Stimulated activated CD4-positive, alpha-beta T cell treated with anti-CD3 and anti-CD28 coated beads, Interleukin-15, amount 100 ng/mL, for 24 hours (primary cell): ENCODE data around the gene RAB4A.
A peak's percentile ranks its signal among the peaks of the same experiment; 100 is the strongest.

Experiments
- DNase-seq: peaks from one replicate; pipeline ENCODE4 v3.0.0-alpha.2; 2020

Gene RAB4A

DNA sequence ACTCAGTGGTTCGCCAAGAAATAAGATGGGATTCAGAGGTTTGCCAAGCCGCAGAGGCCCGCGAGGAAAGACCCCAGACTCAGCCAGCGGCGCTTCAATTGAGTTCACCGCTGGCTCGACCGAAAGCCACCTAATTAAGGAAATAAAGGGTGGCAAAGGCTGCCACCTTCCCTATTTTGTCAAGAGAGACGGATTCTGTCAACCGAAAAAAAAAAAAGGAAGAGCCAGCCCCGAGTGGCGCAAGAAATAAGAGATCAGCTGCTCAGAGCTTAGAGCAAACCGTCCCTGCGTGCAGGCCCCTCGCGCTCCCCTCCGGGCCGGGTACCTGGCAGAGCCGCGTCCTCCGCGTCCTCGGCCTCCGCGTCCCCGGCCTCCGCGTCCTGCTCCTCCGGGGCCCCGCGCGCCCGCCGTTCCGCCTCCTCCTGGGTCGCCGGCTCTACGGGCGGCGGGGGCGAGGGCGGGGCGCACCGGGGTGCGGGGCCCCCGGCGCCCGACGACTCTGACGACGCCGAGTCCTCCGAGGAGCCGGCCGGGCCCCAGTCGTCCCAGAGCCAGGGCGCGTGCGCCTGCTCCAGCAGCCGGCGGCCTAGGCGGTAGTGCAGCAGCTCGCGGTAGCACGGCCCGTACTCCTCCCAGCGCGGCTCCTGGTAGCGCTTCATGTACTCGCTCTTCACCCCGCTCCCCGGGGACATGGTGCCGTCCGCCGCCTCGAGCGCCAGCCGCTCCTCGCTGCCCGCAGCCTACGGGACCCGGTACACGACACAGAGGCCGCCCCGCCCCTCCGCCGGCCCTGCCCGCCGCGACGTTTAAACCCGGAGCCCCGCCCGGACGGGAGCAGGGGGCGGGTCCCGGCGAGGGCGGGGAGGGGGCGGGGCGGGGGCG, 71.1 kb downstream of the RAB4A start:
- peak; percentile 84 for DNase-seq

DNA sequence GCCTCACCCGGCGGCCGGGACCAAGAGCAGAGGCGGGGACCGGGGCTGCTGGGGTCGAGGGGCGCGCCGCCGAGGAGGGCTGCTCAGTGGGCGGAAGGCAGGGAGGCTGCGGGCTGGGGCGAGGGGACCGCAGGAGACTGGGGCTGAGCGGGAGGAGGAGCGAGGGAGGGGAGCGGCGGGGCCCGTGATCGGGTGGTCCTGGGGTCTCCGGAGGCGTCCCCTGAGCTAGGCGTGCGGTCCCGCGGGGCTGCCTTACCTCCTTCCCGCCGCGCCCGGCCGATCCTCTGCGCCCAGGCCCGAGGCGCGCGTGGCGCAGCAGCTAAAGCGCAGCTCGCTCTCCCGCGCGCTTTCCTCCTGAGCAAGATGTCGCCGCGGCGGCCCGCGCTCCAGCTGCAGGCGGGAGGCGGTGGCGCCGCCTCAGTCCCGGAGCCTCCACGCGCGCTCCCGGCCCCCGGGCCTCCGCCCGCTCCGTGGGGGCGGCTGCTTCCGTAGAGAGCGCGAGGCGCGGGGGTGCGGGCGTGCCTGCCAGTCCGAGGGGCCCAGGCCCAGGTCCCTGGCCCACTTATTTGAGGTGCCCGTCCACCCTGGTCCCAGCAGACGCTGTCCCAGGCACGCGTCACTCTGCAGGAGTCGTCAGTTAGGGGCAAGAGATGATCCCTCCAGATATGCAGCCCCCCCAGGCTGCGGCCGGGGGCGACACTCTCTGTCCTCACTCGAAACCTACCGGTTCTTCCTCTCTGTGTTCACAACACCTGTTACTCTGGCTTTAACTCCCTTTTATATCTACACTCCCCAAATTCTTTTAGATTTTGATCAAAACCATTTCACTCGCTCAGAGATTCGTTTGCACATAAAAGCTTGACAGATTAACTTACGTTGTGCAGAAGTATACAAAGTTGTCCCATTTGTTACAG, 72.0 kb downstream of the RAB4A start, which contains the start of gene CCSAP:
Gene CCSAP, minus strand, starts transcription at position 392 of the 914 bp plus-strand sequence. CDS start 582 bp downstream, outside the sequence.
- DNase-seq = peak; percentile 60

DNA sequence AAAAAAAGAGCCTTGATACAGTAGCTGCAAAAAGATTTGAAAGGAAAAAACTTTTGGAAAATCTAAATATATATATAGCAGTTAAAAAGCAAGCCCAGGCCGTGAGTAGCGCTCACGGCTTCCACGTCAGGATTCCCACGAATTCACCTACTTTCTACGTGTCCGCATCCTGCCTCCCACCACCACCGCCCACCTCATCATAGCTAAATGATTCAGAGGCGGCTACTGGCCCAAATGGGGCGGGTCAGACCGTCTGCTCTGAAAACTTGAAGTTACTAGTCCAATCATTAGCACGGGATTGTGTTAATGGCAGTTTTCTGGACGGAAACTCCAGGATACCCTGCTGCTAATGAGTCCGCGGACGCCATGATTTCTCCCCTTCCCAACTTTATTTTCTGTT, 73.2 kb downstream of the RAB4A start:
- peak; percentile 48 for DNase-seq

DNA sequence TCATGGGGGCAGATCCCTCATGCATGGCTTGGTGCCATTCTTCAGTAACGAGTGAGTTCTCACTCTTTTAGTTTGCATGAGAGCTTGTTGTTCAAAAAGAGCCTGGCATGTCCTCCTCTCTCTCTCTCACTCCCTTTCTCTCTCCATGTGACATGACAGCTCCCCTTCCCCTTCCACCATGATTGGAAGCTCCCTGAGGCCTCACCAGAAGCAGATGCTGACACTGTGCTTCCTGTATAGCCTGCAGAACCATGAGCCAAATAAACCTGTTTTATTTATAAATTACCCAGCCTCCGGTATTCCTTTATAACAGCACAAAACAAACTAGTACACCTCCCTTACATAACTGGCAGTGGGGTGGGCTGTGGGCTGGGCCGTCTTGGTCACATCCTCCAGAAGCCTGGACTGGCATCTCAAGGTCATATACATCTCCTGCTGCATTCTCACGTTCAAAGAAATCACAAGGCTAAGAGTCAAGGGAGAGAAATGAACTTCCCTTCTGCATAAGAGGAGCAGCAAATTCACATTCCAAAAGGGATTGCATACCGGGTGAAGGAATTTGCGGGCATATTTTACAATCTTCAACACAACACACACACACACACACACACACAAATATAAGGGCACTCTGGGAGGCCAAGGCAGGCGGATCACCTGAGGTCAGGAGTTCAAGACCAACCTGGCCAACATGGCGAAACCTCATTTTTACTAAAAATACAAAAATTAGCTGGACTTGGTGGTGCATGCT, 74.2 kb downstream of the RAB4A start:
- DNase-seq = no peak

DNA sequence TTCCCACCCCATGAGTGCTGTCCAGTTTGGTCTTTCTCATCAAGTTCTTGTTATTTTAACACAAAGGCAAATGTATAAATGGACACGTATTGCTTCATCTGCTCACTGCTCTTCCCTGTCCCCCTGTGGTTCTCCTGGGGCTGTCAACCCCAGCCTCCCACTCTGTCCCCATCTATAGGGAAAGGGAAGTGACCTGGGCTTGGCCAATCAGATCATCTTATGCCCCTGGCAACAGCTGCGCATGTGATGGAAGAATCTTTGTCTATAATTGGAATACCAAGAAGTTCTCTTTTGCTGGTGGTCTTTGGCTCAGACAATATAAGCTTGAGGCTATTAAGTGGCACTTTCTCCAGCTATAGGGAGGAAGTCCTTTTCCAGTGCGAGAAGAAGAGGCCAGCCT, 76.6 kb downstream of the RAB4A start:
- DNase-seq = no peak

DNA sequence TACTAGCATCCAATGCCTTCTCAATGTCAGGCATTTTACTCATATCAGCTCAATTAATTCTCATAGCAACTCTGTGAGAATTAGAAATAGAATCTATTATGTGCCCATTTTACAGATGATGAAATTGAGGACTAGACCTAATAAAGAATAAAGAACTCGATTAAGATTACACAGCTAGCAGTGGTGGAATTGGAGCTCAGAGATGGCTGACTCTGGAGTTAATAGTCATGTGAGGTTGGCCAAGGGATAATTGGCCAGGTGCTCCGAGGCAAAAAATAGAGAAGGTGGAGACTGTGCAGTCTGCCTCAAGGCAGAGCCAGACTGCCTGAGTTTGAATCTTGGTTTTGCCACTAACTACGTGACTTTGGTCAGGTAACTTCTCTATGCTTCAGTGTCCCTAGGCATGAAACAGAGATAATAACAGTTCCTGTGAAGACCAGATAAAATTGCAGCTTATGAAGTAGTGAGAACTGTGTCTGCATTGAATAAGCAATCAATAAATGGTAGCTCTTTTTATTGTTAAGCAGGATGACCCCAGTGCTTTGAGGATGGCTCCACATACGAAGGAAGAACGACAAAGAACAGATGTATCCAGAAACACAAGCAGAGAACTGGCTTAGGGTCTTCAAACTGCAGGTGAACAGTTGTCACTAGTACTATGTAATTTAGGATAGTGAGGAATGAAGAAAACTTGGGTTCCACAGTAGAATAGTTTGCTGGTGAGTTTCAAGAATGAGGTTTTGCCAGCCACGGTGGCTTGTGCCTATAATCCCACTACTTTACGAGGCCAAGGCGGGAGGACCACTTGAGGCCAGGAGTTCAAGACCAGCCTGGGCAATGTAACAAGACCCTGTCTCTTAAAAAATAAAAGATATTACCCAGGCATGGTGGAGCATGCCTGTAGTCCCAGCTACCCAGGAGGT, 78.8 kb downstream of the RAB4A start:
- DNase-seq = no peak

DNA sequence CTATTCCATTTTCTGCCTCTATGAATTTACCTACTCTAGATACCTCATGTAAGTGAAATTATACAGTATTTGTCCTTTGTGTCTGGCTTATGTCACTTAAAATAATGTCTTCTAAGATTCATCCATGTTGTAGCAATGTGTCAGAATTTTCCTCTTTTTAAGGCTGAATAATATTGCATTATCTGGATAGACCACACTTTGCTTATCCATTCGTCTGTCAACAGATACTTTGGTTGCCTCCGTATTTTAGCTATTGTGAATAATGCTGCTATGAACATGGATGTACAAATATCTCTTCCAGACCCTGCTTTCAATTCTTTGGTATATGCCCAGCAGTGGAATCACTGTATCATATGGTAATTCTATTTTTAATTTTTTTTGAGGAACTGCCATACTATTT, 82.1 kb downstream of the RAB4A start:
- no peak for DNase-seq

DNA sequence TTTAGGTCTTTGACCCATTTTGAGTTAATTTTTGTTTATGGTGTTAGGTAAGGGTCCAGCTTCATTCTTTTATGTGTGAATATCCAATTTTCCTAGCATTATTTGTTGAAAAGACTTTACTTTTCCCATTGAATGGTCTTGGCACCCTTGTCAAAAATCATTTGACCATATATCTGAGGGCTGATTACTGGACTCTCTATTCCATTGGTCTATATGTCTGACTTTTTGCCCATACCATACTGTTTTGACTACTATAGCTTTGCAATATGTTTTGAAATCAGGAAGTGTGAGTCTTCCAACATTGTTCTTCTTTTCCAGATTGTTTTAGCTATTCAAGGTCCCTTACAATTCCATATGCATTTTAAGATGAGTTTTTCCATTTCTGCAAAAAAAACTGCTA, 83.3 kb downstream of the RAB4A start:
- DNase-seq = no peak
